GM23338 (cell line): ENCODE results near the gene FAM228B. TPM values are rescaled to one million over a fixed set of nuclear protein-coding genes. Genes with fewer than 3 reads are reported as not detected.

Experiments used
- ATAC-seq: fragments of 200-7000 bp; cut with Tn5 transposase; 3 replicates; pipeline ENCODE4 v1.9.1; 2020
- DNase-seq: peaks from one replicate; pipeline ENCODE4 v3.0.0-alpha.2; 2015; ENCODE audit warnings: low spot score
- H2AFZ ChIP-seq: fragments of 200-600 bp; sonication (generic); 2 replicates; pipeline ENCODE4 v1.8.0; 2016; ENCODE audit warnings: antibody characterized with exemption, mild to moderate bottlenecking, moderate library complexity
- H3F3A ChIP-seq: fragments of 200-600 bp; sonication (generic); replicated peaks from 2 replicates; pipeline ENCODE4 v1.8.0; 2017; ENCODE audit warnings: antibody characterized with exemption, mixed run types, low read depth
- H3K27ac ChIP-seq: fragments of 200-600 bp; sonication (generic); 2 replicates; pipeline ENCODE4 v1.6.1; 2016; ENCODE audit warnings: low read depth
- H3K27me3 ChIP-seq: fragments of 200-600 bp; sonication (generic); 2 replicates; pipeline ENCODE4 v1.8.0; 2016; ENCODE audit warnings: mild to moderate bottlenecking, mixed run types, moderate library complexity; ENCODE audit not compliant: insufficient read depth
- H3K36me3 ChIP-seq: fragments of 200-600 bp; sonication (generic); 2 replicates; pipeline ENCODE4 v1.8.0; 2016; ENCODE audit warnings: mild to moderate bottlenecking; ENCODE audit not compliant: insufficient read depth
- H3K4me1 ChIP-seq: fragments of 200-600 bp; sonication (generic); 2 replicates; pipeline ENCODE4 v1.8.0; 2016; ENCODE audit warnings: mild to moderate bottlenecking, moderate library complexity; ENCODE audit not compliant: insufficient read depth
- H3K4me2 ChIP-seq: fragments of 200-600 bp; sonication (generic); 2 replicates; pipeline ENCODE4 v1.7.1; 2017; ENCODE audit warnings: mixed run types
- H3K4me3 ChIP-seq: fragments of 200-600 bp; sonication (generic); 2 replicates; pipeline ENCODE4 v1.6.1; 2016; ENCODE audit warnings: mixed run types
- H3K79me2 ChIP-seq: fragments of 200-600 bp; sonication (generic); replicated peaks from 2 replicates; pipeline ENCODE4 v1.8.0; 2017; ENCODE audit warnings: mild to moderate bottlenecking; ENCODE audit not compliant: insufficient read depth
- H3K9me2 ChIP-seq: fragments of 200-600 bp; sonication (generic); 2 replicates; pipeline ENCODE4 v1.8.0; 2017; ENCODE audit not compliant: insufficient read depth
- H4K20me1 ChIP-seq: fragments of 200-600 bp; sonication (generic); replicated peaks from 2 replicates; pipeline ENCODE4 v1.8.0; 2017; ENCODE audit warnings: mild to moderate bottlenecking; ENCODE audit not compliant: insufficient read depth
- H3K27ac Mint-ChIP-seq: 2 replicates; pipeline ENCODE4 v1.8.0; 2020; ENCODE audit warnings: inconsistent platforms, mild to moderate bottlenecking, moderate library complexity, mixed read lengths
- H3K27me3 Mint-ChIP-seq: 3 replicates; pipeline ENCODE4 v1.8.0; 2022; ENCODE audit warnings: low read depth, mild to moderate bottlenecking, moderate library complexity, mixed read lengths, inconsistent platforms; ENCODE audit not compliant: insufficient read depth, poor library complexity
- H3K36me3 Mint-ChIP-seq: 3 replicates; pipeline ENCODE4 v1.8.0; 2021; ENCODE audit warnings: low read depth, mild to moderate bottlenecking, inconsistent platforms, moderate library complexity, mixed read lengths
- H3K4me1 Mint-ChIP-seq: 3 replicates; pipeline ENCODE4 v1.8.0; 2020; ENCODE audit warnings: mild to moderate bottlenecking, inconsistent platforms, mixed read lengths
- H3K4me3 Mint-ChIP-seq: 3 replicates; pipeline ENCODE4 v1.8.0; 2021; ENCODE audit warnings: moderate library complexity, mild to moderate bottlenecking, inconsistent platforms, mixed read lengths
- H3K9me3 Mint-ChIP-seq: 3 replicates; pipeline ENCODE4 v1.8.0; 2020; ENCODE audit warnings: moderate library complexity, mild to moderate bottlenecking, inconsistent platforms, mixed read lengths
- CREB1 ChIP-seq: fragments of 250-450 bp; sonication (Bioruptor Pico); IDR thresholded peaks from 2 replicates; pipeline ENCODE4 v1.5.0; 2020; ENCODE audit warnings: low read depth, mild to moderate bottlenecking, moderate library complexity
- CTCF ChIP-seq, 2 experiments: fragments of 200-600 bp in 1 of 2; sonication (generic) in 1 of 2; conservative IDR thresholded peaks; 2 replicates each; pipeline versions ENCODE4 v1.5.1 to v1.6.1; 2016 to 2017; ENCODE audit warnings: antibody characterized with exemption in 2 of 2, low read depth in 2 of 2, mild to moderate bottlenecking in 2 of 2, moderate library complexity in 1 of 2
- ETS1 ChIP-seq: IDR thresholded peaks from 2 replicates; pipeline ENCODE4 v1.6.1; 2016; ENCODE audit warnings: antibody characterized with exemption
- EZH2 ChIP-seq: fragments of 200-600 bp; sonication (generic); IDR thresholded peaks from one replicate; pipeline ENCODE4 v1.8.0; 2017; ENCODE audit warnings: antibody characterized with exemption, mild to moderate bottlenecking, low read depth; ENCODE audit not compliant: unreplicated experiment
- EZH2phosphoT487 ChIP-seq: fragments of 200-600 bp; sonication (generic); IDR thresholded peaks from one replicate; pipeline ENCODE4 v1.8.1; 2018; ENCODE audit warnings: antibody characterized with exemption; ENCODE audit not compliant: unreplicated experiment
- JUNB ChIP-seq: IDR thresholded peaks from one replicate; pipeline ENCODE4 v1.6.1; 2016; ENCODE audit warnings: antibody characterized with exemption; ENCODE audit not compliant: unreplicated experiment
- NANOG ChIP-seq: IDR thresholded peaks from 2 replicates; pipeline ENCODE4 v1.6.1; 2016; ENCODE audit warnings: antibody characterized with exemption, borderline replicate concordance
- REST ChIP-seq: IDR thresholded peaks from one replicate; pipeline ENCODE4 v1.6.1; 2018; ENCODE audit warnings: antibody characterized with exemption; ENCODE audit not compliant: unreplicated experiment
- ZNF331 ChIP-seq: fragments of 250-450 bp; sonication (Bioruptor Pico); IDR thresholded peaks from 2 replicates; pipeline ENCODE4 v1.5.0; 2020; ENCODE audit warnings: low read depth, mild to moderate bottlenecking, moderate library complexity
- polyA plus RNA-seq: library from polyadenylated mRNA; unstranded; fragments of >200 nt; fragmentation: Nextera tagmentation; extraction: Ambion mirVana; gene quantifications from 2 replicates; pipeline ENCODE4 v1.2.1, GENCODE V29; 2016
- total RNA-seq: library from RNA; depleted of rRNA; stranded (reverse); fragments of >200 nt; shearing (Covaris generic); gene quantifications from 2 replicates; pipeline ENCODE4 v1.2.3, GENCODE V29; 2014

Gene FAM228B
- total and polyA plus RNA-seq, 2 experiments from 2014 or later: 3.4 to 7.9 TPM

GRCh38 chr2:24175631-24176187 is 52.4 kb downstream of the FAM228B start:
- no peak overlapping the region for H3K4me3 Mint-ChIP-seq
- H3K4me1 Mint-ChIP-seq: no peaks in the 10 kb centered on the region
- no peaks in the 10 kb centered on the region for H3K9me2 ChIP-seq
- H3K27me3 Mint-ChIP-seq: no peaks in the 10 kb centered on the region
- no peak overlapping the region for H3K4me3 ChIP-seq
- H3K79me2 ChIP-seq: no peaks in the 10 kb centered on the region
- no peaks in the 10 kb centered on the region for H4K20me1 ChIP-seq
- no peak overlapping the region for H3K27ac Mint-ChIP-seq
- H3K4me2 ChIP-seq: no peak overlapping the region
- no peak overlapping the region for H3K27ac ChIP-seq
- no peaks in the 10 kb centered on the region; the same call in 1 of the 2 replicates for H3F3A ChIP-seq
- no peaks in the 10 kb centered on the region for H3K36me3 Mint-ChIP-seq
- peaks cover 12% of the 10 kb centered on the region; the same call in 1 of the 2 replicates for H3K27me3 ChIP-seq
- peak overlapping the region; percentile 85; the same call in 1 of the 2 replicates for H2AFZ ChIP-seq
- H3K9me3 Mint-ChIP-seq: no peaks in the 10 kb centered on the region
- no peak for DNase-seq
- no peaks in the 10 kb centered on the region for H3K36me3 ChIP-seq
- TF ChIP-seq EZH2: no peak
- no peak for TF ChIP-seq ZNF331 (CRISPR knock-in tag)
- no peak for TF ChIP-seq CTCF (conservative IDR thresholded peaks at IDR 0.05; ENCODE audit: low read depth in 2 of 2)
- TF ChIP-seq CREB1 (CRISPR knock-in tag): no peak
- TF ChIP-seq ETS1: no peak
- H3K4me1 ChIP-seq: no peaks in the 10 kb centered on the region
- ATAC-seq: no peak

- H3K9me3 Mint-ChIP-seq: no peaks in the 10 kb centered on the region
- peaks cover 12% of the 10 kb centered on the region; the same call in 1 of the 2 replicates for H3K27me3 ChIP-seq
- H3K4me3 Mint-ChIP-seq: no peak overlapping the region
- H3K27ac ChIP-seq: no peak overlapping the region
- H3K27ac Mint-ChIP-seq: no peak overlapping the region
- H3F3A ChIP-seq: no peaks in the 10 kb centered on the region; the same call in 1 of the 2 replicates
- peaks cover under 1% of the 10 kb centered on the region for H3K27me3 Mint-ChIP-seq
- no peaks in the 10 kb centered on the region for H3K9me2 ChIP-seq
- DNase-seq (no peak), ATAC-seq (no peak)
- H3K36me3 ChIP-seq: no peaks in the 10 kb centered on the region
- no peaks in the 10 kb centered on the region for H3K4me1 ChIP-seq
- H3K79me2 ChIP-seq: no peaks in the 10 kb centered on the region
- no peaks in the 10 kb centered on the region for H3K36me3 Mint-ChIP-seq
- no peak overlapping the region for H3K4me2 ChIP-seq
- no peaks in the 10 kb centered on the region for H3K4me1 Mint-ChIP-seq
- H4K20me1 ChIP-seq: no peaks in the 10 kb centered on the region
- no peak overlapping the region for H3K4me3 ChIP-seq
- no peak overlapping the region for H2AFZ ChIP-seq
- no peak for TF ChIP-seq EZH2phosphoT487
Measured at GRCh38 chr2:24176326-24176725, 53.1 kb downstream of the FAM228B start.

- no peak overlapping the region for H3K4me3 Mint-ChIP-seq
- no peak for ATAC-seq
- TF ChIP-seq JUNB (no peak), NANOG (no peak), EZH2 (no peak), CTCF (conservative IDR thresholded peaks at IDR 0.05; ENCODE audit: low read depth in 2 of 2) (no peak), EZH2phosphoT487 (no peak), REST (no peak)
Measured at GRCh38 chr2:24179683-24180082, 56.4 kb downstream of the FAM228B start.

More at GRCh38 chr2:24179683-24180082, 56.4 kb downstream of the FAM228B start:
- Histone ChIP-seq H3K27me3 (no peaks in the 10 kb centered on the region), H3K9me2 (no peaks in the 10 kb centered on the region), H3F3A (no peaks in the 10 kb centered on the region), H2AFZ (no peak overlapping the region), H4K20me1 (no peaks in the 10 kb centered on the region), H3K4me1 (no peaks in the 10 kb centered on the region), H3K27ac (no peak overlapping the region), H3K79me2 (no peaks in the 10 kb centered on the region), H3K4me3 (no peak overlapping the region), H3K36me3 (no peaks in the 10 kb centered on the region), H3K4me2 (no peak overlapping the region)
- Mint-ChIP-seq H3K27ac (no peak overlapping the region), H3K9me3 (no peaks in the 10 kb centered on the region), H3K4me1 (no peaks in the 10 kb centered on the region), H3K36me3 (no peaks in the 10 kb centered on the region), H3K27me3 (peaks cover 3% of the 10 kb centered on the region)
- DNase-seq: no peak
